ENCODE results near the gene PROZ.

GRCh38 chr13:113147206-113147605 is 11.2 kb upstream of the PROZ start:
- TF ChIP-seq CTCF (IDR thresholded peaks at IDR 0.05), result no peak
- no peak for TF ChIP-seq POLR2A (IDR thresholded peaks at IDR 0.05)
- no peak for TF ChIP-seq POLR2AphosphoS5 (IDR thresholded peaks at IDR 0.05)
- no peak for TF ChIP-seq EP300 (IDR thresholded peaks at IDR 0.05)

All from sigmoid colon (tissue), 4 donors.